Activated T-cell treated with anti-CD3 and anti-CD28 coated beads for 1 hour (primary cell): ENCODE data around the gene SEMA3F.
A peak's percentile ranks its signal among the peaks of the same experiment; 100 is the strongest.

Experiments
- DNase-seq: peaks from one replicate; pipeline ENCODE4 v3.0.0-alpha.2; 2020; ENCODE audit warnings: low read depth

The SEMA3F gene

DNA sequence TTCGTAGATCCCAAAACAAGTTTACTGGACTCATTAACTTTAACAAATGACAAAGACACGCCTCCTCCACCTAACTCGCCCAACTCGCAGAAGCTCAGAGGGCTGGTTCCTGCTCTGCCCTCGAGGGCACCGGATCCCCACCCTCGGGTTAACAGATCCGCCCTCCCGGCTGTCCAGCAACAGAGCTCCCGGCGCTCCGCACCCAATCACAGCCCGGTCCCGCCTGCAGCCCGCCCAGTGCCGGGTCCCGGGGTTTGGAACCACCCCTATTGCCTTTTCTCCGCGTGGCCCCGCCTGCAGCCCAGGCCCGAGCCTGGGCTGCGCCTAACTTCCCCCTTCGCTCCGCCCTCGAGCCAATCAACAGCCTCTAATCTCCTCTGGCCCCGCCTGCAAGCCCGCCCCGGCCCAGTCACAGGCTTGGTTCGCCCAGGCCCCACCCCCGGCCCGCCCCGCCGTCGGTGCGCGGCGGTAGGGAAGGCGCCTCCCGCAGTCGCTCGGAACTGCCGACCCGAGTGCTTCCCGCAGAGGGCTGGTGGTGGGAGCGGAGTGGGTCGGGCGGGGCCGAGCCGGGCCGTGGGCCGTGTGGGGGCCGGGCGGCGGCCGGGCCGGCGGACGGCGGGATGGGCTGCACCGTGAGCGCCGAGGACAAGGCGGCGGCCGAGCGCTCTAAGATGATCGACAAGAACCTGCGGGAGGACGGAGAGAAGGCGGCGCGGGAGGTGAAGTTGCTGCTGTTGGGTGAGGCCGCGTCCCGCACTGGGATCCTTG, 80.8 kb downstream of the SEMA3F start, which contains the start of gene GNAI2:
GNAI2 (plus strand) TSS at position 489 of the 768 bp plus-strand sequence; CDS start at position 621, 132 bp downstream.
- DNase-seq, result peak; percentile 97

GRCh38 chr3:50236484-50237132, 81.5 kb downstream of the SEMA3F start:
- DNase-seq, result no peak

GRCh38 chr3:50237133-50237651, 82.1 kb downstream of the SEMA3F start:
- DNase-seq, result no peak

GRCh38 chr3:50237754-50238548, 82.8 kb downstream of the SEMA3F start:
- peak; percentile 76 for DNase-seq

GRCh38 chr3:50238549-50239026, 83.5 kb downstream of the SEMA3F start:
- DNase-seq, result no peak
